ENCODE data around the gene PLEKHM1.

The PLEKHM1 gene

DNA sequence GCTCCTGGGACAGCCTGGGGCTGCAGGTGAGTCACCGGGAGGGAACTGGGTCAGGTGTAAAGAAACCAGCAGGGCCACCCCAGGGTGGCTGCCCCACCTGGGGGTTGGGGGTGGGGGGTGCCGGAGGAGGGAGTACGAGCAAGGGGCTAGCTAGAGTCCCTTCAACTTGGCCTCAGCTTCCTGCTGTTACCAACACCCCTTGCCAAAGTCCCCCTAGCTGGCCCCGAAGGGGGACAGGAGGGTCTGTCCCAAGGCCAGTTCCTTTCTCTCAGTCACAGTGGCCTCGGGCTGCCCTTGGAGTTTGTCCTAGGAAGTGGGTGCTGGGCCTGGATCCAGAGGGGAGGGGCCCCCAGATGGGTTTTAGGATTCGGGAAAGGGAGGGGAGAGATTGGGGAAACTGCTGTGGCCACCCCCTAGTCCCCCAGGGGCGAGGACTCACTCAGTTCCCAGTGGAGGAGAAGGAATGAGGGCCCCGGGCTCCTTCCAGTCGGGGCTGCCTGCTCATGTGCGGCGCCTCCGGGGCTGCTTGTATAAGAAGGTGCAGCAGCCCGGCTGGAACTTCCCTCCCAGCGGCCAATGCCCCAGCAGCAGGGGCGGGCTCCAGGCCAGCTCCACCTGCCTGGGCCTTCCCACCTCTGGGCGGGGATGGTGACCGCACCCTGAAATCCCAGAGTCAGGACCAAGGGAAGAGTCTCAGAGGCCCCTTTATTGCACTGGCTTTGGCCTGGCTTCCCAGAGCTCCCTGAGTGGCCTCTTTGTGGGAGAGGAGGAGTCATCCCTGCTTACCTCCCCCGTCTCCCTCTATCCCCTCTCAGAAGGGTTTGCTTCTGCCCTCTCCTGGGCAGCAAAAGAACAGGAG lies 65.2 kb downstream of the PLEKHM1 start:
- DNase-seq = peak; percentile 96

DNA sequence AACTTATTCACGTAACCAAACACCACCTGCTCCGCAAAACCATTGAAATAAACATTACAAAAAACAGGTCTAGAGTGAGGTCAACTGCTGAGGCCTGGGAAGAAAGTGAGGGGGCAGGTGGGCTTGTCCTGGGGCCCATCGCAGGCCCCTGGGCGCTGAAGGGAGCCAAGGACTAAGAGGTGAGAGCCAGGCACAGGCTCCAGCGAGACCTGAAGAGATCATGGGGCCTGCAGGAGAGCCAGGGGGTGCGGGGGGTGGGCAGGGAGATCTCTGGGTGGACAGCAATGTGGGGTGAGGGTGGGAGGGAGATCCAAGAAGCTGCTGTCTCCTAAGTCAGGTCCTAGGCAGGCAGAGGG lies 65.8 kb downstream of the PLEKHM1 start:
- no peak for DNase-seq

DNA sequence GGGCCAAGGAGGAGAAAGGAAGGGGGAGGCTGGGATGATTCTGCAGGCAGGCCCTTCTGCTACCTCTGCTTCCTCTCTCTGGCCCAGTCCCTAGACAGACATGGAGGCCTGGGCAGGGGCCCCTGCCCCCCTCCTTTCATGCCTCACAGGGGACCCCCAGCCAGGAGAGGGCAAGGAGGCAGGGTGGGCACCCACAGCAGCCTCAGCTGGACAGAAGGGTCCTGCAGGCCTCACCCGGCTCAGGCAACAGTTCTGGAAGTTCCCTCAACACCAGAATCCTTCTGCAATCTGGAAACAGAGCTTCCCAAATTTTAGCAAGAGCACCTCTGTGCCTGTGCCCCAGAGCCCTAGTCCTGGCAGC lies 66.6 kb downstream of the PLEKHM1 start:
- DNase-seq = no peak

DNA sequence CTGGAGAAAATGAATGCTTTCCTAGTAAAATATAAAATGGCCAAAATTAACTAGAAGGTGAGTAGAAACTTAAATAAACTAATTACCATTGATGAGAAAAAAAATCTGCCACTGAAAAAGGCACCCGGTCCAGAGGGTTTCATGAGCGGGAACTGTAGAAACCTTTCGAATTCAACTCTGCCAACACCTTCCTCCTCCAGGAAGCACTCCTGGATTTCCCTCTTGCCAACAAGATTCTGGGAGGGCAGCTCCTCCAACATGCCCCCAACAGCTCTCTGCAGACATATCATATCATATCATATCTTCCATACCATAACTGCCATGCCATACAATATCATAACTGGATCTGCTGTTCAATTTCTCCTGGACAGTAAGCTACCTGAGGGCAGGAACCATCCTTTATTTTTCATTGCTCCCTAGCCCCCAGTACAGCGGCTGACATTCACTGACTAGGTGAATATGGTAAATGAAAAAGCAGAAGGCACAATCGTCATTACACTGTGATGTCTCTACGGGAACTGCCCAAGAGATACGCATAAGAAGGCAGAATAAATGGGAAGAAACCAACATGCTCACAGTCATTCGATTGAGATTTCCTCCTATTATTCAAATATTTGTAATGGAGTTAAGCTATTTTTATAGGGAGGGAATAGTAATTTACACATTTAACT lies 67.1 kb downstream of the PLEKHM1 start:
- no peak for DNase-seq

DNA sequence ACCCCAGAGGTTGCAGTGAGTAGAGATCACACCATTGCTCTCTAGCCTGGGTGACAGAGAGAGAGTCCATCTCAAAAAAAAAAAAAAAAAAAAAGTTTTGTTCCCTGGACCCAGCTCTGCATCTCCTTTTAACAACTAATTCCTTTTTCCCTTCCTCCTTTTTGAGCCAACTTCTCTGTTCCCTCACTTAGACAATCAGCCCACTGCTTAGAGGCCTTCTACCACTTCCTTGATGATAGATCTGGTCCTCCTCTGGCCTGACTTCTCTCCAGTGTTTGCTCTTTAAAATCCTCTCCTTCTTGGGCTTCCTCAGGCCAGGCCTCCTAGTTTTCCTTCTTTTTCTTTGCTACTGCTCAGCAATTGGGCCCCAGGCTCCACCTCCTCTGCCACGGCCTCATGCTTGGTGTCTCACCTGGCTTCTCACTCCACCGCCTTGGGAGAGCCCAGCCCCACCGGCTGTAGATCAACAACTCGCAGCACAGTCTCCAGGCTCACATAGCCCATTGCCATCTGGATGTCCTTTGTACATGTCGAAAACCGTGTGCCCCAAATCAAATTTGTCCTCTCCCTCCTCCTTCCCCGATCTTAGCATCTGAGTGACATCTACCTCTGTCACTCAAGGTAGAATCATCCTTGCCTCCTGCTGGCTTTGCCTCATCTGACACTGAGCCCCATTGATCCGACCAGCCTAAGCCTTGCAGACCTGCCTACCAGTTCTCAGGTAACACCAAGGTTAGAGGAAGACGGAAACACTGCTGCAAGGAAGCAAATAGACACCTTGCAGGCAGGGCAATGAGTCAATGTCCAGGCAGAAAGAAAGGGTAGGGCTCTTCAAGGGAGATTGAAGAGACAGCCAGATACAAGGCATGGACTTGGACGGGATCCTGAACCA lies 75.3 kb downstream of the PLEKHM1 start:
- DNase-seq = no peak

DNA sequence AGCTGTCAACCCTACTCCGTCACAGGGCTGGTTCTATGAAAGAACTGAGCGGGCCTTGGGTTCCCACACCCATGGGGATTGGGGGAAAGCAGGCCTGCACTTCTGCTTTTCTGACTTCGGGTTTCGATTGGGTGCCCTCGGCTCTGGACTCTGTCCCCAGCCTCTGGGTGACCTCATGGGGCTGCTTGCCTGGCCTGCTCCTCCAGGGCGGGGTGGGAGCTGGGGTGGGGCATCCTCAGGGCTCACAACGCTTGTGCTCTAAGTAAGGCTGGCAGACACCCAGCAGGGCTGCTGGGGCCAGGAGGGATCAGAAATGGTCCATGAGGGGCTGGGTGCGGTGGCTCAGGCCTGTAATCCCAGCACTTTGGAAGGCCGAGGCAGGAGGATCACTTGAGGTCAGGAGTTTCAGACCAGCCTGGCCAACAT lies 77.0 kb downstream of the PLEKHM1 start:
- DNase-seq = no peak

DNA sequence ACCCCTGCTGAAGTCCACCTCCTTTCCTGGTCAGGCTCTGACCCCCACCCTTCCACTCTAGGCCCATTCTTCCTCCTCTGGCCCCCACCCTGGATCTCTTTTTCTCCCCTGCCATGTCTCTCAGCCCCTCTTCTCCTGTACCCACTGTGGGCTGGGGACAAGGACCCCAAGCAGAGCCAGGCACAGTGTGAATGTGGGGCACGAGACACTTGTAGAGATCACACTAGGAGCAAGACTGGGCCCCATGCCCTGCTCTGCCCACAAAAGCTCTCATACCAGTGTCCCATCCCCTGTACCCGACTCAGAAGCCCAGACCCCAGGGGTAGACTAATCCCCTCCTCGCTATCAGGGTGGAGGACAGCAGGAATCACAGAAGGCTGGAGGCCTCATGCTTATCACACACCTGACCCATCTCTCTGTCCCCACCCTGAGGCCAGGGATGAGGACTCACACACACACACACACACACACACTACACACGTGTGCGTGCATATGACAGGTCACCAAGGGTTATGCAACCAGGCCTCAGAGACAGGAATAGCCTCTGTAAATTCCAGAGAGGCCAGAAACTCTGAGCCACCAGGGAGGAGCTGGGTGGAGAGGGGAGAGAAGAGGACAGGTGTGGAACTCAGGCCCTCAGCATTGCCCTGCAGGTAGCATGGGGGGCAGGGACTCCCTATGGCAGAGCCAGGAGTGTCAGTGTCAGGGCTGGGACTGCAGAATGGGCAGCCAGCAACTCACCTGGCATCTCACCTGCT lies 79.0 kb downstream of the PLEKHM1 start:
- DNase-seq = no peak

DNA sequence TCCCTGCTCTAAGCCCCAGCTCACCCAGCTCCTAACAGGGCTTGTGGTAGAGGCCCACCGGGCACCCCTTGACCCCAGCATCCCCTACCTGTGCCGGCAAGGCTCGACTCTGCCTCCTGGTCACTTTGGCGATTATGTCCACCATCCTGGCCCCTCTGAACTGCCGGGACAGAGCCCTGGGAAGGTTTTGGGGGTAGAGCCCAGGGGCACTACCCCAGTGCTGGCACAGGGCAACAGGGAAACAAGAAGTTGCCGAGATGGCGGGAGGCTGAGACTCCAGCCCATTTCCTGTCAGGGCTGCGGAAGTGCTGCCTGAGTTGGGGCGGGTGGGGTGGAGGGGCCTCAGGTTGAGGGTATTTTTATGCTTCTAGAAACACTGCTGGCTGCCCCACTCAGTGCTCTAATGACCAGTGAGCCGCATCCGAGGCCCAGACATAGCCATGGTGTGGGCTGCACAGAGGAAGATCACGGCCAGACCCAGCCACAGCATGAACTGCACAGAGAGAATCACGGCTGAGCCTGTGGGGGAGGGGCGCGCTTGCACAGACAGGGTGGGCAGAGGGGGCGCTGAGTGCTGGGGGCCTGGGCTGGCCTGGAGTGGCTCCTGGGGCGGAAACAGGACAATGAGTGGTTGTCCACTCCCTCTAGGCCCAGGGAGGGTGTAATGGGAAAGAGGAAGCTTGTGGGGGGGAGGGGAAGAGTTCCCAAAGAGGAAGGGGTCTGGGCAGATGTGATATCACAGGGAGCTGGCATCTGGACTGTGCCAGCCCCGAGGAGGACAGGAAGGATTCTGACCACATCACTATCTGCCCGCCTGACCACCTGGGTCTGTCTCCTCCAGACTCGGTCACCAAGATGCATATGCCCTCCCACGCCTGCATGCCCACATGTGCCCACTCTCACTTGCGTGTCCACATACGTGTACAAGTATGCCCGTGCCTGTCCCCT lies 80.1 kb downstream of the PLEKHM1 start:
- DNase-seq = no peak

DNA sequence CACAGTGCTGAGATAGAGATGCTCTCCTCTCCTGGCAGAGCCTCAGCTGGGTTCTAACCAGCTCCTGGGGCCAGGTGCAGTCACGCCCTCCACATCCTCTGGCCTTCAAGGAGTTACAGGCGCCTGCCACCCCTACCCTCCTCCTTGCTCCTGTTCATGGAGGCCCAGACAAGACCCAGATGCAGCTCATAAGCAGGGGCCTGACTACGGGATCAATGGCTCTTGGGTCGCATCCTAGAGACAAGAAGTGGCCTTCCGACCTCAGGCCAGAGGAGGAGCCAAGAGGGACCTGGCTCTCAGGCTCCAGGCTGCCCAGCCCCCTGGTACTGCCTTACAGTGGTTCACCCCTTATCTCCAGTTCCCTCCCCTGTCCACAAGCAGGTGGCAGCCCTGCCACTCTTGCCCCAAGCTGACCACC lies 80.9 kb downstream of the PLEKHM1 start:
- DNase-seq = no peak

DNA sequence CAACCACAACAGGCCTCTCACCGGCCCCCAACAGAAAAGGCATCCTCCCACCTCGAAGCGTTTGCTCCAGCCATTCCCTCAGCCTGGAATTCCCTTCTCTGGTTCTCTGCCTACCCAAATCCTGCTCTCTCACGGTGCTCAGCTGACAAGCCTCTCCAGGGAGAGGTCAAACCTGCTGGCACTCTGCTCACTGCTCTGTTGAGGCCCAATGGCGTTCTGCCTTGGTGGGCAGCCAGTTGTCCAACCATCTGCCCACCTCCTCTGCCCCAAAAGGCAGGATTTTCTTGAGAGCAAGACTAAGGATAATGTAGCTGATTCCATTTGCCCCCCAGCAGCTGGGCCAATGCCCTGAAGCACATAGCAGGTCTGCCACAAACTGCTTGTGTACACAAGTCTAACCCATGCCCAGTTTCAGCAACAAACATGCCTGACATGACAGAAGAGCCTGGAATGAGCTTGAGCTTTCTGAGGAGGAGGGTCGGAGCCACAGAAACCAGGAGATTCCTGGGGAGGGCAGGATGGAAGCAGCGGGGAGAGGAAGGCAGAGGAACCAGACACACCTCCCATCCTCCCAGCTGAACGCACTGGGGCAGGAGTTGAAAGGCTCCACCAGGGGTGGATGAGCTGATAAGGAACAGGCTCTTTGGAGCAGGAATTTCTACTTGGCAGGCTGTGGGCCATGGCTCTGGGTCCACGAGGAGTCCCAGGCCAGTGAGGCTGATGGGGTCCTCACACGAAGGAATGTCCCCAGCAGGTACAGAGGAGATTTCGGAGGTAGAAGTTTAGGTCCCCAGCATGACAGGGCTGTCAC lies 81.7 kb downstream of the PLEKHM1 start:
- no peak for DNase-seq

DNA sequence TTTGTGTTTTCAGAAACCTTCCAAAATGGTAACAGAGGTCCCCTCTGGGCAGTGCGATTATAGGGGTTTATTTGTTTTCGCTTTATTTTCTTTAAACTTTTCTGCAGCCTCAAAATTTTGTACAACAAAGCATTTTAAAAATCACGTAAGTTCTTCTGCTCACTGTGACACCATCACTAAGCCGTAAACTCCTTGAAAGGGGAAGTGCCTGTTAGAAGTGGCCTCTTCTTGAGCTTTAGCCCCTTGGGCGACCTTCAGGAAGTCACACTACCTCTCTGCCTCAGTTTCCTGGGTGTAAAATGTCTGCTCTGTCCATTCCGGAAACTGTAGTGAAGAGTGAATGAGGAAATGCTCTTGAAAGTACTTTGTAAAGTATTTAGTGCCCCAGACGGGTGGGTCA lies 84.4 kb downstream of the PLEKHM1 start:
- DNase-seq = no peak

DNA sequence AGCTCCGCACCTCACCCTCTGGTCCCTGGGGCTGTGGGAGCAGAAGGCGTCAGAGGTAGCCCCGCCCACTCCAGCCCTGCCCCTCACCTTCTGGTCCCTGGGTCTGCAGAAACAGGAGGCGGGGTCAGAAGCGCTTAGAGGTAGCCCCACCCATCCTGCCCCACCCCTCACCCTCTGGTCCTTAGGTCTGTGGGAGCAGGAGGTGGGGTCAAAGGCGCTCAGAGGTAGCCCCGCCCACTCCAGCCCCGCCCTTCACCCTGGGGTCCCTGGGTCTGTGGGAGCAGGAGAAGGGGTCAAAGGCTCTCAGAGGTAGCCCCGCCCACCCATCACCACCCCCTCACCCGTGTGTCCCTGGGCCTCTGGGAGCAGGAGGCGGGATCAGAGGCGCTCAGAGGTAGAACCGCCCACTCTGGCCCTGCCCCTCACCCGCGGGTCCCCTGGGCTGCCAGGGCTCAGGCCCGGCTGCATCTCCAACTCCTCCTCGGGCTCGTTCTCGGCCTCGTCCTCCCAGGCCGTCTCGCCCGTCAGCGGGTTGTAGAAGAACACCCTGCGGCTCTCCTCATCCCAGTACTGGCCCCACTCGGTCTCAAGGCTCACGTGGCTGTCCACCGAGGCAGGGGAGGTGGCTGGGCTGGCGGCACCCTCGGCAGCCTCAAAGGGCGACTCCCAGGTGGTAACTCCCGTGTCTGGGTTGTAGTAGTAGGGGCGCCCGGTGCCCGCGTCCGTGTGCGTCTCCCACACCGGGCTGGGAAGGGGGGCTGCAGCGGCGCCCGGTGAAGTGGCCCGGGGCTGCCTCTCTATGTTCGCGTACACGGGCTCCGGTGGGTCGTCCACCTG lies 85.1 kb downstream of the PLEKHM1 start:
- DNase-seq = peak in 1 of 2 experiments; percentile 64

DNA sequence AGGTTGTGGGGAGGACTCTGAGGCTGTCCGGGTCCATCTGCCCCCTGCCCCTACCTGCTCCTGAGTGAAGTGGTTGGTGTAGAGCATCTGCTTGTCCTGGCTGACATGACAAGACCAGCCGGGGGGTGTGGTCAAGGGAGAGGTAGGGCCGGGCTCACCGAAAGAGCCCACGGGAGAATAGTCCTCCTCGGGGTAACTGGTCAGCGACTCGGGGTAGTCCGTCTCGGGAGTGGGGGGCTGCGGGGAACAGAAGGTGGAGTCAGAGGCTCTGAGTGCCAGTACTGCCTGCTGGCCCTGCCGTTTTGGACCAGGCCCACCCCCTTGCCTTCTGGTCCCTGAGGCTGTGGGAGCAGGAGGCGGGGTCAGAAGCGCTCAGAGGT lies 85.7 kb downstream of the PLEKHM1 start:
- DNase-seq = no peak

DNA sequence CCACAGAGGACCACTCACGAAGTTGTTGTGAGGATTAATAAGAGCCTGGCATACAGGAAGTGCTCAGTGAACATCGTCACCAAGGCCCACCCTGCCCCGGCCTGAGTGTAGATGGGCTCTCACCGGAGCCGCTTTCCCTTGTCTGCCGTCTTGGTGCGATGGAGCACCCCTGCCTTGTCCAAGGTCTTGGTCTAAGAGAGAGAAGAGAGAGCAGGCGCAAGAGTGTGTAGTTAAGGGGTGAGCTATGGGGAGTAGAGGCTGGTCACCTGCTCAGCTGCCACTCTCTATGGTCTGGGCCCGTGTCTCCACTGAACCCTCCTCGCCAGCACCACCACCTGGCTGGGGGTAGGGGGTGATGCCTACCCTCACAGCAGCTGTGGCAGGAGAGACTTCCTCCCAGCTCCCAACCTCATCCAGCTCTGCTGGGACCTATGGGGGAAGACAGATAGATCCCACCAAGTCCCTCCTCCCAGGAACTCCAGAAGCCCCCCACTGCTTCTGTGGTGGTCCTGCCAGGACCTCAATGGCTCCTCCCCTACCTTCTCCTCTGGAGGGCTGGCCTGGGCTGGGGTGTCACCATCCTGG lies 86.5 kb downstream of the PLEKHM1 start:
- no peak for DNase-seq

DNA sequence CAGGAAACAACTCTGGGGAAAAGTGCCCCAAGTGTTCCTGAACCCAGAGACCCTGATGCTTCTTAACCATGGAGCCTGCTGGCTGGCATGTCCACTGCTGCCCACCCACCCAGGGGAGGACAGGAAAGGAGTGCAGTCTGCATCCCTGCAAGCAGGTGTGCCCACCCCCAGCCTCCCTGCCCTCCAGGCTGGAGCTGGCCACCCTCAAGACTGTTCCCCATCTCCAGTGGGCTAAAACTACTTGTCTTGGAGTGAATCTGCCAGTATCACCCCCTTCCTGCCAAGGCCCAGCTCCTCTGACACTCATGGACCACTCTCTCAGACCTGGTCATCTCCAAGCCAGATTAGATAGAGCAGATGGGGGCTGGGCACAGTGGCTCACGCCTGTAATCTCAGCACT lies 87.6 kb downstream of the PLEKHM1 start:
- no peak for DNase-seq

DNA sequence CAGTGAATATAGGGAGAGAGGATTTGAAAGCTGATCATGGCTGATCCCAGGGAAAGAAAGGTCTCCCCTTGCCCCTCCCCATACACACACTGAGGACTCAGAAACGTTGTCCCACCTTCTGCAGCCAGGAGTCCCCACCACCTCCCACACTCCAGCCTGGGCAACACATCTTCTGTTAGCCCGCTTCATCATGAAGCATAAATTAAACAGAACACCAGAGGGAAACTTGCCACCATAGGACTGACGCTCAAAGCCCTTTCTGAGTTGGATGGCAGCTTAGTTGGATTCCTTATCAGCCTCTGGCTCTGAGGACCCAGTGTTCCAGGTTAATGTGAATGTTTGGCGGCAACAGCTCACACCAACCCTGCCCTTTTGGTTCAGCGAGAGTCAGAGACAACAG lies 91.7 kb downstream of the PLEKHM1 start:
- no peak for DNase-seq

DNA sequence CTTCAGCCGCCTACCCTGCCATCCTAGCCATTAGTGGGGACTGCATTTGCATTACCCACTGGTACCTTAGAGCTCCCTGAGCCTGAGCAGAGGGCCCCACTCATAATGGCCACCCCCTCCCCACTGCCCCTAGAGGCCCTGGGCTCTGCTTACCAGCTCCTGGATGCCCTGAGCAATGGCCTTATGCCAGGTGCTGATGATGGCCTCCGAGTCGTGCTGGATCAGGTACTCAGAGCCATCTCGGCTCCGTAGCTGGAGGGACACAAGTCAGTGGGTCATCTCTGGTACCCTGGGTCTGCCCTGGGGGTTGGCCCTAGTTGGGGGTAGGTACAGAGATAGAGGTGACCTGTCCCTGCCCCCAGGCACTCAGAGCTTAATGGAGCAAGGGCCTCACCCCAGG lies 92.7 kb downstream of the PLEKHM1 start:
- DNase-seq = no peak

DNA sequence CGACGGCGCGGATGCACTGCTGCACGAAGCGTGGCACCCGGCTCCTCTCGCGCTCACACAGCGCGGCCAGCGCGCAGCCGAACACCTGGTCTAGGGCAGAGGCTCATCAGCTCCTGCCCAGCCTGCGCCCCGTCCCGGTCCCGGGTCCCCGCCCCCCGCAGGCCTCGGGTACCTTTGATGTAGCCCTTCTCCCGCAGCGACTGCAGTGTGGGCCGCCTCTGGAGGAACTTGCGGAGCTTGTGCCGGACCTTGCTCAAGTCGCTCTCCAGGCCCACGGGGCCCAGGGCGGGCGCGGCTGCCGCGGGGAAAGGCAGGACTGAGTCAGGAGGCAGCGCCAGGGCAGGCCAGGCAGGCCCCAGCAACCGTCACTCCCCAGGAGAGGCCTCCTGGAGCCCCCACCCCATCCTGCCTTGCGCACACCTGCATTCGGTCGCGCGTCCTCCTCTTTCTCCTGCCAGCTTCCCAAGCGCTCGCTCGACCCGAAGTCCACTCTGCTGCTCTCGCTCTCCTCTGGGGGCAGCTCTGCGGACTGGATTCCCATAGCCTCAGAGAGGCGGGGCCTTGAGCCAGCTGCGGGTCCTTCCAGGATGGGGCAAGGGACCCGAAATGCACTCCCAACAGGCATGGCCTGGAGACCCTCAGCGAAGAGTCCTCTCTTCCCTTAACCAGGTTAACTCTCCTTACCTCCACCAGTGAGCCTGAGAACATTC lies 93.9 kb downstream of the PLEKHM1 start:
- DNase-seq = no peak
